ENCODE measurements around the gene SLC6A9.
A peak's percentile ranks its signal among the peaks of the same experiment; 100 is the strongest.

SLC6A9 gene

DNA sequence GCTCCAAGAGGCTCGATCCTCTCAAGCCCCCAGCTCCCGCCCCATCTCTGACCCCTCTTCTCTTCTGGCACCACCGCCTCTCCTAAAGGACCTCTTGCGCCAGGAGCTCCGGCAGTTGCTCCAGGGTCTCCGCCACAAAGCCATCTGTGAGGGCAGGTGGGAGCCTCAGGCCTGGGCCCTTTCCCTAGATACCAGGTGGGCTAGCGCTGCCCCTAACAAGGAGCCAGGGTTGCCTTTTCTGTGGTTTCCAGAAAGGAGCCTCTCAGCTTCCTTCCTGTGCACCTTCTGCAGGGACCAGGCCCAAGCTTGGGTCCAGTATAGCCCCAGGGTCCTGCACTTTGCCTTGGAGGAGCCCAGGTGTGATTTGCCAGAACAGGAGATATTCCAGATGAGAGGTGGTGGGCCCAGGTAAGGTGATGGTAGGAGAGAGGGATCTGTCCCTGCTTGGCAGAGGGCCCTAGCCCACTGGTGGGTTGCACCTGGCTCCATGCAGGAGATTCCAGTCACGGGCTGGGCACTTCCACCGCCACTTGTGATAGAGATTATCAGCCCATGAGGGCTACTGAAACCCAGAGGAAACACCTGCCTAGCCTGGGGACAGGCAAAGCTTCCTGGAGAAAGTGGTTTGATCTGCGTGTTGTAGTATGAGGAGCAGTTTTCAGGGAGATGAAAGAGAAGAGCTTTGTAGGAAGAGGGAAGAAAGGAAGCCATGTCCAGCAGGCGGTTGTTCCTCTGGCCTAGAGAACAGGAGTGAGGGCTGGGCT, 38.8 kb downstream of the SLC6A9 start:
- H3K4me3 ChIP-seq (replicated peaks; ENCODE audit: low read depth, low read length), result peak overlapping the region; percentile 66
- DNase-seq (ENCODE audit: low read depth), result no peak
- TF ChIP-seq, protein P1, sequence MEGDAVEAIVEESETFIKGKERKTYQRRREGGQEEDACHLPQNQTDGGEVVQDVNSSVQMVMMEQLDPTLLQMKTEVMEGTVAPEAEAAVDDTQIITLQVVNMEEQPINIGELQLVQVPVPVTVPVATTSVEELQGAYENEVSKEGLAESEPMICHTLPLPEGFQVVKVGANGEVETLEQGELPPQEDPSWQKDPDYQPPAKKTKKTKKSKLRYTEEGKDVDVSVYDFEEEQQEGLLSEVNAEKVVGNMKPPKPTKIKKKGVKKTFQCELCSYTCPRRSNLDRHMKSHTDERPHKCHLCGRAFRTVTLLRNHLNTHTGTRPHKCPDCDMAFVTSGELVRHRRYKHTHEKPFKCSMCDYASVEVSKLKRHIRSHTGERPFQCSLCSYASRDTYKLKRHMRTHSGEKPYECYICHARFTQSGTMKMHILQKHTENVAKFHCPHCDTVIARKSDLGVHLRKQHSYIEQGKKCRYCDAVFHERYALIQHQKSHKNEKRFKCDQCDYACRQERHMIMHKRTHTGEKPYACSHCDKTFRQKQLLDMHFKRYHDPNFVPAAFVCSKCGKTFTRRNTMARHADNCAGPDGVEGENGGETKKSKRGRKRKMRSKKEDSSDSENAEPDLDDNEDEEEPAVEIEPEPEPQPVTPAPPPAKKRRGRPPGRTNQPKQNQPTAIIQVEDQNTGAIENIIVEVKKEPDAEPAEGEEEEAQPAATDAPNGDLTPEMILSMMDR (IDR thresholded peaks at IDR 0.05; ENCODE audit: low read length, missing control alignments), result no peak

DNA sequence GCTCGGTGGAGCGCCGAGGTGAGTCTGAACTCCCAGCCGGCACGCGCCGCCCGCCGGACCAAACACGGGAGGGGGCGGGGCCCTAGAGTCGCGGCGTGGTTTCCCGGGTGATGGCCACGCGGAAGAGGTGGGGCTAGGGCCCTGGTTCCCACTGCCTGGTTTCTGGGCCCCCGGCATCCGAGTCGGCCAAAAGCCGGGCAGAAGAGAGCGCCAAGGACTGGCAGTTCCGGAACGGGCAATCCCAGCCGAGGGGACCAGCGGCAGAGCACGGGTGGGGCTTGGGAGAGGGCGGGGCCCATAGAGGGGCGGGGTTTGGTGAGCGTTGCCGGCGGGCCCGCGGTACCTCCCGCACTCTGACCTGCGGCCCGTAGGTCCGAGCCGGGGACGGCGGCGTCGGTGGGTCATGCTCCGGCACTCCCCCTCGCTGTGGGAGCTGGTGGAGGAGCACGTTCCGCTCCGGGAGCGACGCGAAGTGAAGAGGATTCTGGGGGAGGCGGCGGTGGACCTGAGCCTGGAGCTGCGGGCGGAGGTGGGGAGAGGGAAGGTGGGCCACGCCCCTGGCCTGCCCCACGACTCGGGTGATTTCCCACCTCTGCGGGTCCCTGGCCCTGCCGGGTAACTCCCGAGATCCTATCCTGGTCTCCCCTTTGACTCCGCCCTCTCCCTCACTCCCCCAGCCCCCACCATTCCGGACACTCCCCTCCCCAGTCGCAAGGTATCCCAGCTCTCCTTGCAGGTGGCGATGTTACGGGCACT, 39.6 kb downstream of the SLC6A9 start, which contains the start of gene CCDC24:
TSS of gene CCDC24 (plus strand) at position 124 of the 756 bp plus-strand sequence. CDS start at position 404, 280 bp downstream.
- peak within 1 kb of the TSS; percentile 66 for H3K4me3 ChIP-seq (replicated peaks; ENCODE audit: low read depth, low read length)
- TF ChIP-seq, protein P1 (IDR thresholded peaks at IDR 0.05; ENCODE audit: low read length, missing control alignments), result no peak
- DNase-seq (ENCODE audit: low read depth), result peak; percentile 80

DNA sequence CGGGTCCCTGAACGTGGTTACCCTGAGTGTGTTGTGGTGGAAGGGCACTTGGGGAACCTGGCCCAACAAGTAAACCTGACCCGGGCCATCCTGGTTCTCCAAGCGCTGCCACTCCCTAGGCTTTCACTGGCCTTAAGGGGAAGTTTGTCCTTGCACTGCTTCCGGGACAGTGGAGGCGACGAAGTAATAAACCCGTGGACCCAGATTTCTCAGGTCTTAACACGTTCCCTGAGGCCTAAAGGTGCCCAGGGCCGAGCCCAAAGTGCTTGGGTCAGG, 40.1 kb downstream of the SLC6A9 start:
- TF ChIP-seq, protein P1 (IDR thresholded peaks at IDR 0.05; ENCODE audit: low read length, missing control alignments), result no peak

DNA sequence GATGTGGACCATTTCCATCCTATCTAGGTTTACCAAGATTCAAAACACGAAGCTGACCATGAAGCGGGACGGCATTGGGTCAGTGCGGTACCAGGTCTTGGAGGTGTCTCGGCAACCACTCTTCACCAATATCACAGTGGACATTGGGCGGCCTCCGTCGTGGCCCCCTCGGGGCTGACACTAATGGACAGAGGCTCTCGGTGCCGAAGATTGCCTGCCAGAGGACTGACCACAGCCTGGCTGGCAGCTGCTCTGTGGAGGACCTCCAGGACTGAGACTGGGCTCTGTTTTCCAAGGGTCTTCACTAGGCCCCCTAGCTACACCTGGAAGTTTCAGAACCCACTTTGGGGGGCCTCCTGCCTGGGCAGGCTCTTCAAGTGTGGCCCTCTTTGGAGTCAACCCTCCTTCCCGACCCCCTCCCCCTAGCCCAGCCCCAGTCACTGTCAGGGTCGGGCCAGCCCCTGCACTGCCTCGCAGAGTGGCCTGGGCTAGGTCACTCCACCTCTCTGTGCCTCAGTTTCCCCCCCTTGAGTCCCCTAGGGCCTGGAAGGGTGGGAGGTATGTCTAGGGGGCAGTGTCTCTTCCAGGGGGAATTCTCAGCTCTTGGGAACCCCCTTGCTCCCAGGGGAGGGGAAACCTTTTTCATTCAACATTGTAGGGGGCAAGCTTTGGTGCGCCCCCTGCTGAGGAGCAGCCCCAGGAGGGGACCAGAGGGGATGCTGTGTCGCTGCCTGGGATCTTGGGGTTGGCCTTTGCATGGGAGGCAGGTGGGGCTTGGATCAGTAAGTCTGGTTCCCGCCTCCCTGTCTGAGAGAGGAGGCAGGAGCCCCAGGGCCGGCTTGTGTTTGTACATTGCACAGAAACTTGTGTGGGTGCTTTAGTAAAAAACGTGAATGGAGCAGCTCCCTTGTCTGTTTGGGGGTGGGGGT, 40.7 kb downstream of the SLC6A9 start:
- peak overlapping the region; percentile 66 for H3K4me3 ChIP-seq (replicated peaks; ENCODE audit: low read depth, low read length)
- DNase-seq (ENCODE audit: low read depth), result no peak
- TF ChIP-seq, protein P1 (IDR thresholded peaks at IDR 0.05; ENCODE audit: low read length, missing control alignments), result peak; percentile 6

More for the DNA sequence above, 40.1 kb downstream of the SLC6A9 start:
- no peak for DNase-seq (ENCODE audit: low read depth)
- peak overlapping the region; percentile 66 for H3K4me3 ChIP-seq (replicated peaks; ENCODE audit: low read depth, low read length)

DNA sequence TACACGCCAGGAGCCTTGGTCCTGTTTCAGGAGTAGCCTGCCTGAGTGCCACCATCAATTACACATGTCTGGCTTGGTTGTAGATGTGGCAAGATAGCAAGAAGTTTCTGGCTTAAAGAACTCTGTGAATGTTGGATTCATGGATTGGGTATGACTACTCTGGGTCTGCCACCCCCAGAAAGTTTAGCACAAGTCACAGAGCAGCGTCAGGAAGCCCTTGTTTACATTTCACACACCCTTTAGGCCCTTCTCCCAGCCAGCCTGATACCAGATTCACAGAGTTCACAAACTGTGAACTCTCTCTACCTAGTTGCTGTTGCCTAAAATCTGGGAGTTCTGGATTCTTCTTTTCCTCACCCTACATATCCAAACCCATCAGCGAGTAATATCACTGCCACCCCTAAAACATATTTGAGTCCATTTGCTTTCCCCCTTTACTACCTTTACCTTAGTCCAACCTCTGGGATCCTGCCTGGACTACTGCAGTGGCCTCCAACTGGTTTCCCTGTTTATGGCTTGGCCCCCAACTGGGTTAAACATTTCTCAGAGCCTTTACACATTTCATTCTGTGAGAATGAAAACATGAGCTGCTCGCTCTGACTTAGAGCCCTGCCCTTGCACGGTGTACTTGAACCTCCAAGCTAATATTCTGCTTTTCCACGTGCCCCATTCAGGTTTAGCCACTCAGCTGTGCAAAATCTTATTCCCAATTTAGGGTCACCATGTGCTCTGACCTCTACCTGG, 43.9 kb downstream of the SLC6A9 start:
- H3K4me3 ChIP-seq (replicated peaks; ENCODE audit: low read depth, low read length), result no peak overlapping the region
- DNase-seq (ENCODE audit: low read depth), result no peak
- TF ChIP-seq, protein P1 (IDR thresholded peaks at IDR 0.05; ENCODE audit: low read length, missing control alignments), result no peak

DNA sequence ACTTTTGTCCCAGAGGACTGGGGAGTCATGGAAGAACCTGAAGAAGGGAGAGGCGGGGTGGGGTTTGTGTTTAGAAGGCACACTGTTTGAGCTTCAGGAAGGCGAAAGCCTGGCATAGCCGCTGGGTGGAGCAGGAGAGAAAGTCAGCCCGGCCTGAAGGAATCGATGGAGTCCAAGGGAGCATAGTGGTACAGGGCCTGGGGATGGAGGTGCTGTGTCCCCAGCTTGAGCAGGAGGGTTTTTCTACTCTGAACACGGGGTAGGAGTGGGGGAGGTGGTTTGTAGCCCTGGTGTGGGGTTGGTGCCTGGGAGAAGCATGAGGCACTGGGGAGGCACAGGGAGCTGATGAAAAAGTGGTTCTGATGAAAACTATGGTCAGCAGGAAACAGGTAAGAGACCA, 44.5 kb downstream of the SLC6A9 start:
- no peak for DNase-seq (ENCODE audit: low read depth)
- TF ChIP-seq, protein P1 (IDR thresholded peaks at IDR 0.05; ENCODE audit: low read length, missing control alignments), result peak; percentile 13
- no peak overlapping the region for H3K4me3 ChIP-seq (replicated peaks; ENCODE audit: low read depth, low read length)
